Fibroblast of lung (primary cell): ENCODE data around the gene S100A5.

Experiments used
- CTCF ChIP-seq, 2 donors: IDR thresholded peaks in 1 of 2; conservative IDR thresholded peaks in 1 of 2; 1 replicate in 1 of 2; 2 replicates in 1 of 2; pipeline ENCODE4 v1.5.1; 2011 to 2012; ENCODE audit warnings: low read length in 2 of 2, control low read depth in 1 of 2, inconsistent platforms in 1 of 2, low read depth in 1 of 2, mild to moderate bottlenecking in 1 of 2
- EZH2 ChIP-seq: IDR thresholded peaks from 2 replicates; pipeline ENCODE4 v1.5.1; 2012; ENCODE audit warnings: low read length, control low read depth, mild to moderate bottlenecking; ENCODE audit errors: missing control alignments

GRCh38 chr1:153493343-153493960, 47.3 kb downstream of the S100A5 start:
- TF ChIP-seq CTCF (conservative IDR thresholded peaks at IDR 0.05 in 1 of 2, IDR thresholded peaks at IDR 0.05 in 1 of 2; ENCODE audit: low read depth in 1 of 2, low read length in 2 of 2) (no peak), EZH2 (no peak)
